Cardiac fibroblast (primary cell): ENCODE measurements around the gene ZNF302.

Experiments used
- DNase-seq, 2 donors: peaks; one replicate each; pipeline versions ENCODE4 v3.0.0 to v3.0.0-alpha.2; 2010; ENCODE audit warnings: low read depth in 2 of 2
- H3K4me3 ChIP-seq, 2 donors: replicated peaks in 1 of 2; 1 replicate in 1 of 2; 2 replicates in 1 of 2; pipeline ENCODE4 v1.5.1; 2011; ENCODE audit warnings: low read depth in 2 of 2, low read length in 2 of 2, mild to moderate bottlenecking in 2 of 2, moderate library complexity in 1 of 2
- TF ChIP-seq, protein P1 (sequence below): IDR thresholded peaks from one replicate; pipeline ENCODE4 v1.5.1; 2011; ENCODE audit warnings: low read depth, mild to moderate bottlenecking, low read length, inconsistent platforms

Gene ZNF302

DNA sequence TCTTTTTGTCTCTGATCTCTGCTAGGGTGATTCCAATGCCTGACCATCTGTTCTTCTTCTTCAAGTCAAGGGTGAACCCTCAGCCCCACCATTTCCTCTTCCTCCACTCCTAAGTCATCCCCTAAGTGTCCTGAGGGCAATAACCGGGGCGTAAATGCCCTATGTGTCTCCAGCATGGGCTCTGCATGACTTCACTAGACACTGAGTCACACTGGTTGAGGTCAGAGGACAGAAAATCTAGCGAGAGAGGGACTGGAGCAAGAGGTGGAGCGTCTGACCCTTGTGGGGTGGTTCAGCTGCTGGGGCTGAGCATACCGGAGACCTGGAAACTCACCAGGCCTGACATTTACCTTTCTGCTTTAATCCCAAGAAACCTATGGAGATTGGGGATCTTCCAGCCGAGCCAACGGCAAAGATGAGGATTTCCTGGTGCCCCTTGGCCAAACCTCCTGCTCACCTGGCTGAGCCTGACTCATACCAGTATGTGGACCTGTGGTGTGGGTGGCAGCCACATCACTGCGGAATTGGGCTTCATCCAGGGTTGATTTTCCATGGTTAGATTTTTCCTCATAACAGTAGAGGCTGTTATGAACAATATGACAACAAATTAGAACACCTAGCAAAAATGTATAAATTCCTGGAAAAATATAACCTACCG is 27.5 kb upstream of the ZNF302 start:
- TF ChIP-seq, protein P1, sequence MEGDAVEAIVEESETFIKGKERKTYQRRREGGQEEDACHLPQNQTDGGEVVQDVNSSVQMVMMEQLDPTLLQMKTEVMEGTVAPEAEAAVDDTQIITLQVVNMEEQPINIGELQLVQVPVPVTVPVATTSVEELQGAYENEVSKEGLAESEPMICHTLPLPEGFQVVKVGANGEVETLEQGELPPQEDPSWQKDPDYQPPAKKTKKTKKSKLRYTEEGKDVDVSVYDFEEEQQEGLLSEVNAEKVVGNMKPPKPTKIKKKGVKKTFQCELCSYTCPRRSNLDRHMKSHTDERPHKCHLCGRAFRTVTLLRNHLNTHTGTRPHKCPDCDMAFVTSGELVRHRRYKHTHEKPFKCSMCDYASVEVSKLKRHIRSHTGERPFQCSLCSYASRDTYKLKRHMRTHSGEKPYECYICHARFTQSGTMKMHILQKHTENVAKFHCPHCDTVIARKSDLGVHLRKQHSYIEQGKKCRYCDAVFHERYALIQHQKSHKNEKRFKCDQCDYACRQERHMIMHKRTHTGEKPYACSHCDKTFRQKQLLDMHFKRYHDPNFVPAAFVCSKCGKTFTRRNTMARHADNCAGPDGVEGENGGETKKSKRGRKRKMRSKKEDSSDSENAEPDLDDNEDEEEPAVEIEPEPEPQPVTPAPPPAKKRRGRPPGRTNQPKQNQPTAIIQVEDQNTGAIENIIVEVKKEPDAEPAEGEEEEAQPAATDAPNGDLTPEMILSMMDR: no peak
- DNase-seq: no peak
- no peak overlapping the region for H3K4me3 ChIP-seq

DNA sequence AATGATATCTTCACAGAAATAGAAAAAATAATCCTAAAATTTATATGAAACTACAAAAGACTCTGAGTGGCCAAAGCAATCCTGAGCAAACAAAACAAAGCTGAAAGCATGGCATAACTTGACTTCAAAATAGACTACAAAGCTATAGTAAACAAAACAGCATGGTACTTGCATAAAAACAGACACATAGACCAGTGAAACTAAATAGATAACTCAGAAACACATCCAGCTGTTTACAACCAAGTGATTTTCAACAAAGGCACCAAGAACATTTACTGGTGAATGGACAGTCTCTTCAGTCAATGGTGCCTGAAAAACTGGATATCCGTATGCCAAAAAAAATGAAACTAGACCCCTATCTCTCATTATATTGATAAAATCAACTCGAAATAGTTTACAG is 25.7 kb upstream of the ZNF302 start:
- TF ChIP-seq, protein P1: no peak
- no peak for DNase-seq
- no peak overlapping the region for H3K4me3 ChIP-seq

DNA sequence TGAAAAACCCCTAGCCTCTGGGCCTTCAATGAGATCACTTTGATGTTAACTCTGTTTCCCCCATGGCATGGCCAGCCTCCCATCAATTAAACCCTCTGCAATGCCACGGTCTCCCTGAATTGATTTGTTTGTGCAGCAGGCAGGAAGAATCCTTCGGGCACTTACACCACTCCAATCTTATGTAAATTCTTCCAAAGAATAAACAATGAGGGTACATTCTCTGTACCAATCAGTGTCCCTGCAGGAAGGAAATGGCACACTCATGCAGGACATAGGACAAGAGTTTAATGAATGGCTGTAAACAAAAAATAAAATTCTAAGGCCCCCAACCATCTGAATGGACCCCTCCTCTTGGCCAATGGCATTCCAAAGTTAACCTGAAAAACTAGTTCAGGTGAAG is 22.7 kb upstream of the ZNF302 start:
- H3K4me3 ChIP-seq: no peak overlapping the region
- DNase-seq: no peak
- TF ChIP-seq, protein P1: no peak

DNA sequence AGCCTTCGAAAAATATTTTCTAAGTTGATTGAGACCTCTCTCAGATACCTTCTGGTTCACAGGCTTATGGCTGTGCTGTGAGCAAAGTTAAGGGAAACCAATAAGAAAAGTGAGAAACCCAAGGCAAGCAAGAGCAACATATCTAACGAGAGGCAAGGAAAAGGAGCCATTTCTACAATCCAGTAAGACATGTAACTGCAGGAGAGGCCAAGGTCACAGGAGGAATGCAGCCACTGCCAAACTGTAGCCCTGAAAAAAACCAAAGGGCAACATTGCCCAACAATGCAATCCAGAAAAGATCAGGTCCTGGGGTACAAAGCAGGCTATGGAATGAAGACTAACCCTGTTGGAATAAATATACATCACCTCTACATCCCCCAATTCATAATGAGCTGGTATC is 21.8 kb upstream of the ZNF302 start:
- TF ChIP-seq, protein P1: no peak
- H3K4me3 ChIP-seq: no peak overlapping the region
- no peak for DNase-seq

- TF ChIP-seq, protein P1: no peak
- DNase-seq: no peak
- no peak overlapping the region for H3K4me3 ChIP-seq
Observed at GRCh38 chr19:34661357-34661756, 16.1 kb upstream of the ZNF302 start.

DNA sequence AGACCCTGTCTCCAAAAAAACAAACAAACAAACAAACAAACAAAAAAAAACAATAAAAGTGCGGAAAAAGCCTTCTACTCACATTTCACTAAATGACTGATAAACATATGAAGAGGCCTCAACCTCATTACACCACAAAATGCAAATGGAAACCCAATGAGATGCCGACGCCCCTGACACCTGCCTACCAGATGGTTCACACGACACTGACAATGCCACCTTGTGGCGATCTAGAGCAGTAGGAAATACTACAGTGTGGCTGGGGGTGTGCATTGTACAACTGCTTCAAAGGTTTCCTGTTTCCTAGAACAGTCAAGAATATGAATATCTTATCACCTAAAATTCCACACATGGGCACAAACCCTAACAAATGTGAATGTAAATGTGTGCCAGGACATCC is 14.6 kb upstream of the ZNF302 start:
- DNase-seq: peak; percentile 7 to 22
- TF ChIP-seq, protein P1: peak; percentile 33
- H3K4me3 ChIP-seq: no peak overlapping the region

DNA sequence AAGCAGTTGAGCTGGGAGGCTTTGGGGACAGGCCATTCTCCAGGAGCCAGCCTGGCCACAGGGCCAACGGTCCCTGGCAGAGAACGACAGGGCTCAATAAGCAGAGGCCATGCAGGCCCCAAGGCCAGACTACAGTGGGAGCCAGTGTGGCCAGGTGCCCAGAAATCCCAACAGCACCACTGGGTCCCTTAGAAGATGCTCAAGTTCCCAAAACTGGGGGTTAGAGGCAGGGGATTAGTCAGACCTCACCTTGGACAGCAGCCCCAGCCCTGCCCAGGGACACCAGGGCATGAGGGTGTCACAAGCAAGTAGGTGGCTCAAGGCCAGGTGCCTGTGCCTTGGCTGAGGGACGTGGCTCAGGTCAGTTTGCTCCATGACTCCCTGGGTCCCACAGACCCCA is 13.3 kb upstream of the ZNF302 start:
- no peak for DNase-seq
- TF ChIP-seq, protein P1: no peak
- no peak overlapping the region for H3K4me3 ChIP-seq
